Stimulated activated CD4-positive, alpha-beta T cell treated with anti-CD3 and anti-CD28 coated beads, Interleukin-15, amount 100 ng/mL, for 1 hour (primary cell): ENCODE results near the gene TUBGCP6.
"Not testable (repeated sequence)": the region's sequence is repeated elsewhere in the genome, so short reads cannot be mapped to it uniquely, and the experiment has no call there.

Source experiments
- DNase-seq, 2 donors: peaks; one replicate each; pipeline ENCODE4 v3.0.0-alpha.2; 2020; ENCODE audit warnings: low read depth in 1 of 2, low spot score in 1 of 2

Gene TUBGCP6

DNA sequence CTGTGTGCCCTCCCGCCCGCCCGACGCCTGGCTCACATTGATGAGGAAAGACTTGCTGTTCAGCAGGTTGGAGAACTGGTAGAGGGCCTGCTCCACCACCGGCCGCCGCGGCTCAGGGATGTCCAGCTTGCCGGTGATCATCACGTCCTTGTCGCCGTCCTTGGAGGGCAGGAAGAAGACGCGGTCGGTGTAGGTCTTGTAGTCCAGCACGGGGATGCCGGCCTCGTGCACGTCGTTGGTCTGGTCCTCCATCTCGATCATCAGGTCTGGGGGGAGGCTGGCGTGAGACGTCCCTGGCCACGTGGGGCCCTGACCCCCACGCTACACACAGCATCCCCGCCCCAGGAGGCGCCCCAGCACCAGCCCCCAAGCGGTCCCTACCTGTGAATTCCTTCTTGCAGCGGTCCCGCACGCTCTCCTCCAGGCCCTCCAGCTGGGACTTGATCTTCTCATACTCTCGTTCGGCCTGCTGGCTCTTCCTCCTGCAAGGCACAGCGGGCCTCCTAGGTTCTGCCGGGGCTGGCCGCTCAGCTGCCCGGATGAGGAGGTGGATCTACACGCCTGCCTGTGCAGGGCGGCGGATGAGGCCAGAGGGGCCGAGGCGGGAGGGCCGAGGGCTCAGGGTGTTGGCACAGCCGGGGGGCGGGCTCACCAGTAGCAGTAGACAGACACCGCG is 36.0 kb upstream of the TUBGCP6 start:
- DNase-seq: no peak

DNA sequence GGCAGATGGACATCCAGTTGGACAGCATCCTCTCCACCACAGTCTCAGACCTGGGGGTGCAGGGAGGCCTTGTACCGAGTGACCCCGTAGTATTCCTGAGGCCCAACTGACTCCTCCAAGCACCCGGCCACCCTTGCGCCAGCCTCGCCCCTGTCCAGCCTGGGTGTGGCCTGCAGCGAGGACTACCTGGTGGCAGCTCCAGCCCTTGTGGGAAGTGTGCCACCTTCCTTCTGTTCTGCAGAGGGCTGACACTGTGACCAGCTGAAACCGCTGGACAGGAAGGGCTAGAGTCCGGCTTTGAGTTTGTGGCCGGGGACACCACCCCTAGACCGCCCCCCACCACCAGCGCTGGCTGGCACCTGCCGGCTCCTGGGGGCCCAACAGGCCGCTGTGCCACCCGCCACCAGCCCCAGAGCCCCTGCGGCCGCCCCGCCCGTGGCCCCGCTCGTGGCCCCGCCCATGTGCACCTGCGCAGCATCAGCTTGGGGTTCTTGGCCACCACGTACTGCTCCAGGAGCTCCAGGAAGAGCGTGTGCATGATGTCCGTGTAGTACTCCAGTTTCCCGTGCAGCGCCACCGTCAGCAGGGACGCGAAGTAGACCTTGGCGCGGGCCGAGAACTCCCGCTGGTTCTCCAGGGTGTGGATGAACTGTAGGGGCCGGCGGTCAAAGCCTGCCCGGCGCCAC is 35.3 kb upstream of the TUBGCP6 start:
- no peak for DNase-seq

DNA sequence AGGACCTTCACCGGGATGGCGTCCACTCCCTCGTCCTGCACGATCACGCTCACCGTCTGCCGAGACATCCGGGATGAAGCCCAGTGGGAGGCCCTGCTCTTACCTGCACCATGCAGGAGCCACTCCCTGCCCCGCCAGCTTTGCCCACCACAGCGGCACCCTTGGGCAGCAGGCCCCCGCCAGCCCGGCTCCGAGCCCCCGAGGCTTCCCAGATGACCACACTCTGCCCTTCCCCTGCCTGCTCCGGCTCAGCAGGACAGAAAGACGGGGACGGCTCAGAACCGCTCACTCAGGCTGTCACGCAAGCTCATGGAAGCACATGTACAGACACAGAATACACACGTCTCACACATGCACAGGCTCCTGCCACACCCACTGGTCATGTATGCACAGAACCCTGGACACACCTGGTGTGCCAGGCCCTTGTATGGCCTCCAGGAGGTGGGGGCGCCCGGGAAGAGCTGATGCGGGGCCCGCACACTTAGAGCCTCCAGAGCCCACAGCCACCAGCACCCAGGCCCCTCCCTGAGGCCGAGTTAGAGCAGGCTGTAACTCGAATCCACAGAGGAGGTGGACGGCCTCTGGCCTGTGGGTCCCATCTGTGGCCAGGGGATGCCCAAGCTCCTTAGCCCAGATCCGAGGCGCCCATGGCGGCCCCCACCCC is 34.3 kb upstream of the TUBGCP6 start:
- DNase-seq: no peak

DNA sequence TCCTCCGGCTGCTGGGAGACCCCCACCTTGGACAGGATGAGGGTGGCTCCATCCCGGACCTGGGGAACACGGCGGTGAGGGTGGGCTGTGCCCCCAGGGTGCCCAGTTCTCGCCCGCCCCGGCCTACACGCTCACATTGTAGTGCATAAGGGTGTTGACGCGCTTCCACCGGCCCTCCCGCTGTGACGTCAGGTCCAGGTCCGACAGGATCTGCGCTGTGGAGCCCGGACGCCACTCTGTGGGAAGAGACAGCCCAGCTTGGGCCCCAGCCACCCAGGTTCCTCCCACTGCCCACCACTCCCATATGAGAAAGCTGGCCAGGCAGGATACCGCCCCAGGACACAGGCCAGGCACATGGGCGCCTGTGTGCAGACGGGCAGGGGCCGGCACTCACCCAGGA is 33.6 kb upstream of the TUBGCP6 start:
- no peak for DNase-seq

DNA sequence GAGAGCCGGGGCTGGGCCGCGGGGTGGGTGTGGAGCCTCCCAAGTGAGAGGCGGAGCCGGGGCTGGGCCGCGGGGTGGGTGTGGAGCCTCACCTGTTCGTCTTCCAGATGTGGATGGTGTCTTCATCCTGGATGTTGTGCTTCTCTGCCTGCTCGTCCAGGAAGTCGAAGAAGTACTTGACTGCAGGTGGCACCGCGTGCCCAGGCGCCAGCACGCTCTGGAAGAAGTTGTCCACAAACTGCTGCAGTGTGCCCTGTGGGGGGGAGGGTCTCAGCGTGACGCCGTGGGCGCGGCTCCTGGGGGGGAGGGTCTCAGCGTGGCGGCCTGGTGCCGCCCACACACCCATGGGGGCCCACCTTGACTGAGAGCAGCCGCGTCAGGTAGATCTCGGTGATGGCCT is 32.9 kb upstream of the TUBGCP6 start:
- DNase-seq: no peak

DNA sequence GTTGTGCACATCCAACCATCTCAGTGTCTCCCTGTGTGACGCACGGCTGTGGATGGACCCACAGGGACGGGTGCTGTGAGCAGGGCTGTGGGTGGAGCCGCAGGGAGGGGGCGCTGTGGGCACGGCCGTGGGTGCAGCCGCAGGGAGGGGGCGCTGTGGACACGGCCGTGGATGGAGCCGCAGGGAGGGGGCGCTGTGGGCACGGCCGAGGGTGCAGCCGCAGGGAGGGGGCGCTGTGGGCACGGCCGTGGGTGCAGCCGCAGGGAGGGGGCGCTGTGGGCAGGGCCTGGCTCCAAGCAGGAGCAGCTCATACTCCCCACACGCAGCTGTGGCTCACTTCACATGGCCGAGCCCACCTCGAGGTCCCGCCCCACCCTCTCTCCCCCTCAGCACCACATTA is 31.3 kb upstream of the TUBGCP6 start:
- DNase-seq: no peak

DNA sequence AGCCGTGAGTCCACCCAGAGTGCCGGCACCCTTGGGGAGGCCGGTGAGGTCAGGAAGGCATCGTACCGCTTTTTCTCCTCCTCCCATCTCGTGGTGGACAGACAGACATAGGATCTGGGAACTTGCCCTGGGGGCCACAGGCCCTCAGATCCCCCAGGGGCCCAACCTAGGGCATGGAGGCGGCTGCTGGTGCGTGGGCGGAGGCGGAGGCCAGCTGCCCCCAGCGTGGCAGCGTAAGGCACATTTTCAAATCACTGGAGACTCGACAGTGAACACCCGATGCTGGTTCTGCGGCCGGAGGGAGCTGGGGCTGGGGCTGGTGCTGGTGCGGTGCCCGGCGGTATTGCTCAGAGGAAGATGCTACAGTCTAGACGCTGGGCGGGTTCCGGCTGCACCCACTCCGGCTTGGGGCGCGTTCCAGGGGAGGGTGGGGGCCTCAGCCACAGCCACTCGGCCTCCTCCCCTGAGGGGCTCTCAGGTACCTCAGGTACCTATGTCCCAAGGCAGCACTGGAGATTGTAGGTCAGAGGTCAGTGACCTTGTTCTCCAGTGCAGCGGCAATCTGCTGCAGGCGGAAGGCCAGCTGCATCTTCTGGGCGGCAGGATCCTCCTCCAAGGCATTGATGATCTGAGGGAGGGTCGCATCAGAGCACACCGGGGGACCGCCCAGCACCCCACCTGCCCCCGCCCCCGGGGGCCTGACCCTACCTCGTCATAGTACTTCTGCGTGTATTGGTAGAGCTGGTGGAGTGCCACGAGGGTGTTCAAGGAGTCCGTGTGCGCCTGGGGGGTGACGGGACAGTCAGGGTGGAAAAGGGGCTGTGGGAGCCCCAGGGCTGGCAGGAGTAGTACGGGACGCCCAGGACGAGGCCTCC is 30.6 kb upstream of the TUBGCP6 start:
- no peak for DNase-seq

DNA sequence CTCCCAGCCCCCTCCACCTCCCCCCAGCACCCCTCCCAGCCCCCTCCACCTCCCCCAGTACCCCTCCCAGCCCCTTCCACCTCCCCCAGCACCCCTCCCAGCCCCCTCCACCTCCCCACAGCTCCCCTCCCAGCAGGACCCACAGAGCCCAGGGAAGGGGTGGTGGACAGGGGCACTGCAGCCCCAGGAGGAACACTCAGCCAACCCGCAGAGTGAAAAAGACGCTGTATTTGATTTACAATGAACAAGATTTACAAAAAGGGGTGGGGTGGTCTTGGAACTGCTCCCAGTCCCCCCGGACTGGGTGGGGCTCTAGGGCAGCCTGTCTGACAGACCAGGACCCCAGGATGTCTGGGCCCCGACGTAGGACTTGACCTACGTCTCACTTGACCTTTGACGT is 29.9 kb upstream of the TUBGCP6 start:
- no peak for DNase-seq

DNA sequence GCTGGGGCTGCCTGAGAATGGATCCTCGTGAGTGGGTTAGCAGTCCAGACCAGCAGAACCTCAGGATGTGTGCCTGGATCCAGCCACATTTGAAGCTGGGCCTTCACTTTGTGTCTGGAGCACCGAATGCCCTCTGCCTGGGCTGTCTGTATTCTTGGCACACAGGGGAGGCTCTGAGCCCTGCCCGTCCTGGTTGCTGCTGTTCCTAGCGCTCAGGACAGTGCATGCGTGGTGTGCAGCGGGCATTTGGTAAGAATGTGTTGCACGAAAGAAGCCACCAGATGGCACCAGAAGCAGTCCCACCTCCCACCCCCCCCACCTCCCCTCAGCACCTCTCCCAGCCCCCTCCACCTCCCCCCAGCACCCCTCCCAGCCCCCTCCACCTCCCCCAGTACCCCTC is 29.5 kb upstream of the TUBGCP6 start:
- no peak for DNase-seq

DNA sequence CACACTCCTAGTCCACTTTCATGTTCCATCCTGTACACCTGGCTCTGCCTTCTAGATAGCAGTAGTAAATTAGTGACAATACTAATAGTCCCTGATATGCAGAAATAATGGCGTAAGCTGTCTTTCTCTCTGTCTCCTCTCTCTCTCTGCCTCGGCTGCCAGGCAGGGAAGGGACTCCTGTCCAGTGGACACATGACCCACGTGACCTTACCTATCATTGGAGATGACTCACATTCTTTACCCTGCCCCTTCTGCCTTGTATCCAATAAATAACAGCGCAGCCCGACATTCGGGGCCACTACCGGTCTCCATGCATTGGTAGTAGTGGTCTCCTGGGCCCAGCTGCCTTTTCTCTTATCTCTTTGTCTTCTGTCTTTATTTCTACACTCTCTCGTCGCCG is 29.0 kb upstream of the TUBGCP6 start:
- not testable (repeated sequence) for DNase-seq

DNA sequence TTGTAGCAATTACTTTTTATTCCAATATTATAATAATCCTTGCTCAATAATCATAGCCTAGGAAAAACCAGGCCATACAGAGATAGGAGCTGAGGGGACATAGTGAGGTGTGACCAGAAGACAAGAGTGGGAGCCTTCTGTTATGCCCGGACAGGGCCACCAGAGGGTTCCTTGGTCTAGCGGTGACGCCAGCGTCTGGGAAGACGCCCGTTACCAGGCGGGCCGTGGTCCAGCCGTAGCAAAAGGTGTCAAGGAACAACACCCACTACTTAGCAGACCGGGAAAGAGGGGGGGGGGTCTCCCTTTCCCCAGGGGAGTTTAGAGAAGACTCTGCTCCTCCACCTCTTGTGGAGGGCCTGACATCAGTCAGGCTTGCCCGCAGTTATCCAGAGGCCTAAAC is 28.5 kb upstream of the TUBGCP6 start:
- not testable (repeated sequence) for DNase-seq

DNA sequence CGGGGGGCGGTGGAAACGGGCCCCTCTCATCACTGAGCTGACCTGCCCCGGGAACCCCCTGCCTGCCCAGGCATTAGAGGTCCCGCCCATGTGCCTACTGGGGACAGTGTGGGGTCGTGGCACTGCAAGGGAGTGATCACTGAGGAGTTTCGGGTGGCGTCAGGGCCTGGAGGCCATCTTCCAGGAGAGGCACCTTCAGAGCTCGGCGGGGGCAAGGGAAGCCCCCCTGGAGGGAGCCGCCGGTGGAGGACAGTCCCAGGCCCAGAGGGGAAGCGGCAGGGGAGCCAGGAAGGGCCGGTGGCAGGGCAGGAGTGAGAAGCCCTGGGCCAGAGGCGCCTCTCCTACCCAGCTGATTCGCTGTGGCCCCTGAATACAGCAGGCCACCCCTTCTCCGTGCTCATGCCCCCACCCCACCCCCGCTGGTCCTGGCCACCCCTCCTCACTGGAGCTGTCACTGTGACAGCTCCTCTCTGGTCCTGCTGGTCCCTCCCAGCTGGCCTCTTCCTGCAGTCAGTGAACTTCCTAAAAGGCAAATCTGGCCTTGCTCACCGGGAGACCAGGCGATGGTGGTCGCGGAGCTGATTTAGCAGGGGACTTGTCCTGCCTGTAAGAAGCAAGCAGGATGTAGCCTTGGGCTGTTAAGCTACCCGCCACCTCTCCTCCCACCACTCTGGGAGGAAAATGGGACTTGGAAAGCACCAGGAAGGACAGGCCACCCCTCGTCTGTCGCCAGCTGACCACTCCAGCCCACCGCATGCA is 27.4 kb upstream of the TUBGCP6 start:
- DNase-seq: no peak

DNA sequence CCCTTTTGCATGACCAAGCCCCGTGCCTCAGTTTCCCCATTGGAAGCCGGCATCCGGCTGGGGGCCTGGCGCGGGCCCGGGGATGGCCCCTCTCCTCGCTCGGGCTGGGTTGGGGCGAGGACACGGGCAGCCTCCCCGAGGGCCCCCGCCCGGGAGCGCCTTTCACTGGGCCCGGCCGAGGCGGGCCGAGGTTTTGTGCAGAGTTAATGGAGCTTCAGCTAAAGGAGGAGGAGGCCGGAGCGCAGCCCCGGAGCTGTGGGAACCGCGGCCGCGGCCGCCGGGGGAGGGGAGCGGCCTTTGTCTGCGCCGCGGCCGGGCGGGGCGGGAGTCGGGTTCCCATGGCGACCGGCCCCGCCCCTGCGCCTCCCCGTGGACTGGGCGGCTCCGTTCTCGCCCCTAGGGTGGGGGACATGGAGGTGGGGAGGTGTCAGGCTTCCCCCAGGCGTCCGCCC is 26.7 kb upstream of the TUBGCP6 start:
- DNase-seq: peak in 1 of 2 donors; percentile 52

DNA sequence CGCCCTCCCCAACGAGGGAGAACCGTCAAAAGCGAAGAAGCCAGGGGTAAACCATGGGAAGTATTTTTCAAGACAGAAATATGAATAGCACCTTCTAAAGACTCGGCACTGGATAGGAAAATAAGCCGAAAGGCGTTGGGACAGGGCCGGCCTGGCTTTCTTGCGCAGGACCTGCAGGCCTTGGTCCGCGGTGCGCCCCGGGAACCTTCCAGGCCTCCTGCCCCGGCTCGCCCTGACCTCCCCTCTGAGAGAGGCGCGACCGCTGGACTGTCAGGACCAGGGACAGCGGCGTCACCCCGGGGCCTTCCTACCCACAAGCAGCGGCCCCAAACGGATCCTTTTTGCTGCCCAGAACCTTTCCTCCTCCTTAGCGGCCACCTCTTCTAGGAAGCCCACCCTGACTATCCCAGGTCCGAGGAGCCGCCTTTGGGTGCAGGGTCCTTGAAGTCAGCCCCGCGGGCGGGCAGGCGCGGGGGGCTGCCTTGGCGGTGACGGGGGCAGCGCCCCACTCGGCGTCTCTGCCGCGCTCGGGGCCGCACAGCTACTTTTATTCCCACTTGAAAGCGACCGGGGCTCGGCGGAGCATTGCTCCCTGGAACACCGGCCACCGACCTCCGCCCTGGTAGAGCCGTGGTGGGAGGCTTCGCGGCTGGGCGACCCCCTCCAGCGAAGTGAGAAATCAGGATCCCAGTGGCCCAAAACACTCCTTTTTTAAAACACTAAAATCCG is 26.0 kb upstream of the TUBGCP6 start:
- DNase-seq: peak; percentile 51

DNA sequence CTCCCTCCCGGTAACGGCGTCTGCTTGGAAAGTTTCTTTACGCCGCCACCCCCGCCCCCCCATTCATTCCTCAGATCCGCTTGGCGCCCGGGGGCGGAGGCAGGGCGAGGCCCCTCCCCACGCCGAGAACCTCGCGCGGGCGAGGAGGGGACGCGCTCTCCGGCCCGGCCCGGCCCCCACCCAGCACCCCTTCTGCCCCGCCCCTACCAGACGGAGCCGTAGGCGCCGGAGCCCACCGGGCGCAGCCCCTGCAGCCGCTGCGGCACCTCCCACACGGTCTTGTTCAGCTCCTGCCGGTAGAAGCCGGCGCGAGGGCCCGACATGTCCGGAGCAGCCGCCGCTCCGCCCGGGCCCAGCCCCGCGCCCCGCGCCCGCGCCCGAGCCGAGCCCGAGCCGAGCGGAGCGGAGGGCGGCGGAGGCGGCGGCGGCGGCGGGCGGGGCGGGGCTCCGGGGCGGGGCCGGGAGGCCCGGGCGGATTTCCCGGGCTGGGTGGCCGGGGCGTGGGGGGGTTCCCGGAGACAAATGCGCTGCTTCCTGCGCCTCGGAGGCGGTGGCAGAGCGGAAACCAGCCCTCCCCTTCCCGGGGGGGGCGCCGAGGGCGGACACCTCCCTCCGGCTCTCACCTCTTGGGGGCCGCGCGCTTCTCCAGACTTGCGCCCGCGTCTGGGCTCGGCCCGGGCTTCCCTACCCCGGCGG is 25.3 kb upstream of the TUBGCP6 start, which contains the start of gene MAPK11:
Gene MAPK11 (minus strand): TSS at position 411 of the 696 bp plus-strand sequence. CDS start 88 bp downstream, at position 323.
- peak; percentile 48 to 60 for DNase-seq

DNA sequence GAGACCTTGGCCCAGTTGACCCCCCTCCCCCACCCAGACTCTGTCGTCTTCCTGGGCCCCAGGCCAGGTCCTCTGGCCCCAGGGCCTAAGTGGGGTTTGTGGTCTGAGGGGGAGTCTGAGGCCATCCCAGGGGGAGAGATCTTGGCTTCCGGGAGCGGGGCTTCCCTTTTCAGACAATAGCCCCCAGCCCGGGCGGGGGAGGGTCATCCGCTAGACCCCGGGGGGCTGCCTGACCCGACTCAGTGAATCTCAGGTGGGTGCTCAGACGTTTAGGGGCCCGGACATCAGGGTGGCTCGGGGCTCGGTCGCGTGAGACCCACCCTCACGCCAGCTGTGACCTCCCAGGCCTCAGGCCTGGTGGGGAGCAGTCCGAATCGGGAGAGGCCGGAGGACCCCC is 24.7 kb upstream of the TUBGCP6 start:
- no peak for DNase-seq

DNA sequence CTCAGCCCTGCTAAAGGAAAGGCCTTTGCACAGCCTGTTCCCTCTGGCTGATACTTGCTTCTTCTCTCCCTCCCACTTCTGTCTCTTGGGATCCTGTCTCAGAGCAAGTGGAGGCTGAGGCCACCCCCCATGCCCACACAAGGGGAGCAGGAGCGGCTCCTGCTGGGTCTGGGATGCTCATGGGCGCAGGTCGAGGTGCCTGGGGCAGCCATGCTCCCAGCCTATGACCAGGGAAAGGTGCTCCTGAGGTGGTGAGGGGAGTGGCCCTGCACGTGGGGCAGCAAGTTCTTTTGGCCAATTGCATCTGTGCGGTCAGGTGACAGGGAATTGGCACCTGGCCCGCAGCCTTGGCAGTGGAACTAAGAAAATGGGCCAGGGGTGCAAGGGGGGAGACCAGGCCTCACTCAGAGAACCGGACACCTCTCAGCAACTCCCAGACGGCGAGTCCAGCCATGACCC is 23.9 kb upstream of the TUBGCP6 start:
- DNase-seq: no peak

DNA sequence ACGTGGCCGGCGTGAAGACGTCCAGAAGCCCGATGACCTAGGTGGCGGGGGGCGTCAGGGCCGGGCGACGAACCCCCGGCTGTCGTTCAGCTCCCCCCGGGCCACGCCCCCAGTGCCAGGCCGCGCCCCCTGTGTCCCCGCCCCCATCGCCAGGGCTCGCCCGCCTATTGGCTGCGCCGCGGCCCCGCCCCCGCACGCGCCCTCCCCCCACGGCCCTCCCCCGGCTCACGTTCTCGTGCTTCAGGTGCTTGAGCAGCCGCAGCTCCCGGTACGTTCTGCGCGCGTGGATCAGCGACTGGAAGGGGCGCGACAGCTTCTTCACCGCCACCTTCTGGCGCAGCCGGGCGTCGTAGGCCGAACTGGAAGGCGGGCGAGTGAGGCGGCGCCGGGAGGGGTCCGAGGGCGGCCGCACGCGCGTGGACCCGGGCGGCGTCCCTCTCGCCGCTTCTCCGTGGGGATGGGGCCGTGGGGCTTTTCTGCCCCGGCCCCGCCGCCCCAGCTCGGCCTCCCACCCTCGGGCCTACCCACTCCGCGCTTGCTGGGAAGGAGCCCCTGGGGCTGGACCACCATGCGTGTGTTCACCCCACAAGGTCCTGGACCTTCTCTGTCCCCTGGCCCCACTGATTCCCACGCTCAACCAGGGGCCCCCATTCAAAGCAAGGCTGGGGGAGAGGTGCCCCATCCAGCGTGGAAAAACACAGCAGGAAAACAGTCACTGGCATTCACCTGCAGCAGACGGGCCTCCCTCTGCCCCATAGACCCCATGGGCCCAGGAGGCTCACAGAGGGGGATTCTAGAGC is 23.0 kb upstream of the TUBGCP6 start:
- DNase-seq: peak in 1 of 2 donors; percentile 46
